Measurements from ENCODE around the gene UNC13B.
"Not testable (repeated sequence)": the region's sequence is repeated elsewhere in the genome, so short reads cannot be mapped to it uniquely, and the experiment has no call there.

UNC13B gene

GRCh38 chr9:35229066-35229778 lies 67.4 kb downstream of the UNC13B start:
- no peak for DNase-seq

GRCh38 chr9:35229779-35230143 lies 68.0 kb downstream of the UNC13B start:
- no peak for DNase-seq

- no peak for DNase-seq
Observed at GRCh38 chr9:35232867-35233544, 71.2 kb downstream of the UNC13B start.

GRCh38 chr9:35236692-35237091 lies 74.9 kb downstream of the UNC13B start:
- DNase-seq: no peak

- DNase-seq: no peak
Observed at GRCh38 chr9:35237311-35237710, 75.5 kb downstream of the UNC13B start.

GRCh38 chr9:35245945-35246344 lies 84.1 kb downstream of the UNC13B start:
- not testable (repeated sequence) for DNase-seq

GRCh38 chr9:35253075-35253474 lies 91.3 kb downstream of the UNC13B start:
- DNase-seq: no peak

GRCh38 chr9:35254237-35254636 lies 92.4 kb downstream of the UNC13B start:
- no peak for DNase-seq

GRCh38 chr9:35254984-35255857 lies 93.4 kb downstream of the UNC13B start:
- no peak for DNase-seq

- no peak for DNase-seq
Observed at GRCh38 chr9:35257986-35258659, 96.3 kb downstream of the UNC13B start.

- peak; percentile 41 for DNase-seq
Observed at GRCh38 chr9:35258660-35259474, 97.1 kb downstream of the UNC13B start.

- no peak for DNase-seq
Observed at GRCh38 chr9:35260186-35260585, 98.4 kb downstream of the UNC13B start.

GRCh38 chr9:35262064-35262463 lies 100.3 kb downstream of the UNC13B start:
- no peak for DNase-seq

GRCh38 chr9:35267710-35268109 lies 105.9 kb downstream of the UNC13B start:
- DNase-seq: no peak

- no peak for DNase-seq
Observed at GRCh38 chr9:35269919-35270318, 108.1 kb downstream of the UNC13B start.

GRCh38 chr9:35271637-35272036 lies 109.8 kb downstream of the UNC13B start:
- no peak for DNase-seq

GRCh38 chr9:35272989-35273388 lies 111.2 kb downstream of the UNC13B start:
- no peak for DNase-seq

GRCh38 chr9:35273591-35273990 lies 111.8 kb downstream of the UNC13B start:
- no peak for DNase-seq

GRCh38 chr9:35274993-35275392 lies 113.2 kb downstream of the UNC13B start:
- no peak for DNase-seq

GRCh38 chr9:35277171-35277520 lies 115.3 kb downstream of the UNC13B start:
- DNase-seq: no peak

GRCh38 chr9:35277628-35278359 lies 116.0 kb downstream of the UNC13B start:
- DNase-seq: no peak

GRCh38 chr9:35279946-35280345 lies 118.1 kb downstream of the UNC13B start:
- no peak for DNase-seq
